ENCODE results near the gene ANKRD28. TPM values are rescaled to one million over a fixed set of nuclear protein-coding genes. Genes with fewer than 3 reads are reported as not detected.

The ANKRD28 gene
- total and polyA plus RNA-seq, 9 of the 15 experiments (the other 6 are each of a cell fraction or from before 2014, with no cell fraction given): 11.7 to 66.0 (median 36.7) TPM

DNA sequence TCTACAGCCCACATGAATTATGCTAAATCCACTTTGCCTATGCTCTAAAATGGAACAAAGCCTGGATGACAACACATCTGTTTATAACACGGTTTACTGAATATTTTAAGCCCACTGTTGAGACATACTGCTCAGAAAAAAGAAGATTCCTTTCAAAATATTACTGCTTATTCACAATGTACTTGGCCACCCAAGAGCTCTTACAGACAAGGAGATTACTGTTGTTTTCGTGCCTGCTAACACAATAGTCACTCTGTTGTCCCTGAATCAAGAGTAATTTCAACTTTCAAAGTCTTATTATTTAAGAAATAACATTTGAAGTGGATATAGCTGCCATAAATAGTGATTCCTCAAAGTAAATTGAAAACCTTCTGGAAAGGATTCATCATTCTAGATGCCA is 70.9 kb downstream of the ANKRD28 start:
- Histone ChIP-seq H3K4me2 (ENCODE audit: insufficient read depth, low read length) (no peak overlapping the region), H3K9me1 (ENCODE audit: control insufficient read depth, insufficient read depth, low read length) (no peaks in the 10 kb centered on the region), H3K27me3 (ENCODE audit: control insufficient read depth in 2 of 2, insufficient read depth in 2 of 2, low read length in 2 of 2) (no peaks in the 10 kb centered on the region), H3K36me3 (ENCODE audit: control insufficient read depth, insufficient read depth, low read length) (peaks cover 46% of the 10 kb centered on the region), H3K9me3 (replicated peaks; ENCODE audit: control insufficient read depth, insufficient read depth, low read depth, low read length) (no peaks in the 10 kb centered on the region), H3K4me1 (replicated peaks in 1 of 2; ENCODE audit: control insufficient read depth in 2 of 2, insufficient read depth in 2 of 2, low read length in 2 of 2) (no peaks in the 10 kb centered on the region), H3K4me3 (no peak overlapping the region), H4K20me1 (replicated peaks; ENCODE audit: control insufficient read depth, insufficient read depth, low read length) (no peaks in the 10 kb centered on the region), H3K9ac (ENCODE audit: insufficient read depth in 1 of 2, low read depth in 2 of 2, low read length in 2 of 2) (no peak overlapping the region), H3K27ac (ENCODE audit: extremely low read depth, low read depth, low read length) (no peak overlapping the region), H2AFZ (ENCODE audit: low read depth, low read length) (no peak overlapping the region), H3K79me2 (ENCODE audit: control insufficient read depth, insufficient read depth, low read length) (no peaks in the 10 kb centered on the region)
- no peak for FAIRE-seq
- no peak for ATAC-seq
- intact Hi-C loops (cut with micrococcal nuclease): no loop called here
- in situ Hi-C loops (cut with MboI): no loop called here
- POLR2A ChIA-PET: interaction anchor here (1.7 kb wide), 1 partner anchor 17 kb away, joined by 4 read pairs; no protein-coding TSS in a partner anchor
- no peak for DNase-seq (ENCODE audit: extremely low read depth in 1 of 4, low spot score in 3 of 4)
- no TSS peak for BruUV-seq (replicated peaks)
- CTCF ChIA-PET (ENCODE audit: low intra/inter-chr PET ratio): no interaction called here
- WGBS (ENCODE audit: insufficient coverage, low coverage, missing lambda C conversion rate): 92% methylated on average over 2 of the region's 2 CpGs
- TF ChIP-seq HOMEZ (CRISPR knock-in tag; IDR thresholded peaks at IDR 0.05): no peak
- no peak for TF ChIP-seq BCL6 (CRISPR knock-in tag; IDR thresholded peaks at IDR 0.05)
- no peak for TF ChIP-seq XRCC5 (IDR thresholded peaks at IDR 0.05; ENCODE audit: low read depth, low read length)
- no peak for TF ChIP-seq E2F6 (IDR thresholded peaks at IDR 0.05; ENCODE audit: borderline replicate concordance in 1 of 2, extremely low read depth in 1 of 2, insufficient read depth in 1 of 2, insufficient read length in 1 of 2, low read depth in 1 of 2, low read length in 1 of 2, poor library complexity in 1 of 2, severe bottlenecking in 1 of 2)
- no peak for TF ChIP-seq EGR1 (conservative IDR thresholded peaks at IDR 0.05)
- no peak for TF ChIP-seq MTA2 (IDR thresholded peaks at IDR 0.05; ENCODE audit: low read depth)
- TF ChIP-seq SFPQ (IDR thresholded peaks at IDR 0.05; ENCODE audit: low read depth, low read length): no peak
- no peak for TF ChIP-seq HDAC1 (IDR thresholded peaks at IDR 0.05)
- TF ChIP-seq YBX1 (IDR thresholded peaks at IDR 0.05): no peak
- TF ChIP-seq HNRNPK (IDR thresholded peaks at IDR 0.05; ENCODE audit: low read depth, low read length, poor library complexity, severe bottlenecking): no peak
- TF ChIP-seq ZNF263 (CRISPR knock-in tag; IDR thresholded peaks at IDR 0.05; ENCODE audit: borderline replicate concordance): no peak
- TF ChIP-seq PHF8 (IDR thresholded peaks at IDR 0.05; ENCODE audit: borderline replicate concordance, low read length): no peak
- no peak for TF ChIP-seq PYGO2 (tag; IDR thresholded peaks at IDR 0.05)
- no peak for TF ChIP-seq SREBF1 (IDR thresholded peaks at IDR 0.05; ENCODE audit: borderline replicate concordance, low read depth, low read length)
- TF ChIP-seq, protein P1, sequence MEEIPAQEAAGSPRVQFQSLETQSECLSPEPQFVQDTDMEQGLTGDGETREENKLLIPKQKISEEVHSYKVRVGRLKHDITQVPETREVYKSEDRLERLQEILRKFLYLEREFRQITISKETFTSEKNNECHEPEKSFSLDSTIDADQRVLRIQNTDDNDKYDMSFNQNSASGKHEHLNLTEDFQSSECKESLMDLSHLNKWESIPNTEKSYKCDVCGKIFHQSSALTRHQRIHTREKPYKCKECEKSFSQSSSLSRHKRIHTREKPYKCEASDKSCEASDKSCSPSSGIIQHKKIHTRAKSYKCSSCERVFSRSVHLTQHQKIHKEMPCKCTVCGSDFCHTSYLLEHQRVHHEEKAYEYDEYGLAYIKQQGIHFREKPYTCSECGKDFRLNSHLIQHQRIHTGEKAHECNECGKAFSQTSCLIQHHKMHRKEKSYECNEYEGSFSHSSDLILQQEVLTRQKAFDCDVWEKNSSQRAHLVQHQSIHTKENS (CRISPR knock-in tag; IDR thresholded peaks at IDR 0.05): no peak

Measured in K562 (cell line).